Vagina (tissue), 2 donors: ENCODE data around the gene LY6G5B. TPM values are rescaled to one million over a fixed set of nuclear protein-coding genes. Genes with fewer than 3 reads are reported as not detected.

ENCODE experiments used
- DNase-seq, 2 donors: peaks; one replicate each; pipeline ENCODE4 v3.0.0-alpha.2; 2017; ENCODE audit errors: extremely low spot score in 2 of 2
- H3K27ac ChIP-seq: fragments of 200-600 bp; sonication (generic); one replicate; pipeline ENCODE4 v1.5.1; 2019
- H3K27me3 ChIP-seq: fragments of 200-600 bp; sonication (generic); one replicate; pipeline ENCODE4 v1.5.1; 2019
- H3K36me3 ChIP-seq, 2 donors: fragments of 200-600 bp; sonication (generic); one replicate each; pipeline ENCODE4 v1.5.1; 2017 to 2019
- H3K4me1 ChIP-seq: fragments of 200-600 bp; sonication (generic); one replicate; pipeline ENCODE4 v1.5.1; 2019
- H3K4me3 ChIP-seq, 2 donors: fragments of 200-600 bp; sonication (generic); 1 replicate in 1 of 2; 2 replicates in 1 of 2; pipeline ENCODE4 v1.5.1; 2016 to 2019
- H3K9me3 ChIP-seq: fragments of 200-600 bp; sonication (generic); one replicate; pipeline ENCODE4 v1.5.1; 2019
- CTCF ChIP-seq, 3 experiments: fragments of 450-650 bp in 2 of 3; fragments of 200-600 bp in 1 of 3; sonication (generic) in 1 of 3; IDR thresholded peaks; one replicate each; pipeline ENCODE4 v1.5.1; 2017 to 2019; ENCODE audit warnings: antibody characterized with exemption in 3 of 3, mild to moderate bottlenecking in 2 of 3, moderate library complexity in 2 of 3
- POLR2A ChIP-seq, 2 donors: fragments of 450-650 bp; IDR thresholded peaks; one replicate each; pipeline ENCODE4 v1.6.1; 2017; ENCODE audit warnings: antibody characterized with exemption in 2 of 2, mild to moderate bottlenecking in 2 of 2, moderate library complexity in 2 of 2
- POLR2AphosphoS5 ChIP-seq, 2 donors: sonication (generic); formaldehyde crosslinking; IDR thresholded peaks; one replicate each; pipeline ENCODE4 v1.9.0; 2017; ENCODE audit warnings: antibody characterized with exemption in 2 of 2, mild to moderate bottlenecking in 2 of 2, low read depth in 1 of 2; ENCODE audit not compliant: insufficient read depth in 1 of 2
- intact Hi-C: fragments of 100-400 bp; cut with DNase I; formaldehyde crosslinking; loops from one replicate; pipeline ENCODE4 v1.15.1; 2023
- total RNA-seq: library from RNA; depleted of rRNA; stranded (reverse); fragments of >200 nt; gene quantifications from one replicate; pipeline ENCODE4 v1.2.3, GENCODE V29; 2016

Gene LY6G5B, protein sequence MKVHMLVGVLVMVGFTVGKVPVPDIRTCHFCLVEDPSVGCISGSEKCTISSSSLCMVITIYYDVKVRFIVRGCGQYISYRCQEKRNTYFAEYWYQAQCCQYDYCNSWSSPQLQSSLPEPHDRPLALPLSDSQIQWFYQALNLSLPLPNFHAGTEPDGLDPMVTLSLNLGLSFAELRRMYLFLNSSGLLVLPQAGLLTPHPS
- total RNA-seq = 7.4 TPM

DNA sequence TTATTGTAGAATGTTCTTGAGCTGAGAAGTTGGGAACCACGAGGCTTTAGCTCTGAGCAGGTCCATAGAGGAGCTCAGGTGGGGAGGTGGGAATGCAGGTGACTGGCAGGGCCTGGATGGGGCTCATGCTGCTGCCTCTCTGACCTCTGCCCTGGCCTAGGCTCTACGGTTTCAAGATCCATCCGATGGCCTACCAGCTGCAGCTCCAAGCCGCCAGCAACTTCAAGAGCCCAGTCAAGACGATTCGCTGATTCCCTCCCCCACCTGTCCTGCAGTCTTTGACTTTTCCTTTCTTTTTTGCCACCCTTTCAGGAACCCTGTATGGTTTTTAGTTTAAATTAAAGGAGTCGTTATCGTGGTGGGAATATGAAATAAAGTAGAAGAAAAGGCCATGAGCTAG, at the start of gene LY6G5B:
Gene LY6G5B, plus strand, starts transcription at position 301 of the 400 bp plus-strand sequence. CDS start 975 bp downstream, outside the sequence.
- H3K36me3 ChIP-seq = peaks cover 3 to 67% of the 10 kb centered on the region in 2 donors
- intact Hi-C loops = loop anchor here (2.0 to 10.0 kb wide), 2 partner anchors 31 to 285 kb away; partner anchors contain the start of genes NELFE and SKIC2
- TF ChIP-seq POLR2AphosphoS5 (IDR thresholded peaks at IDR 0.05; ENCODE audit: insufficient read depth in 1 of 2, low read depth in 1 of 2) = no peak
- no peak for TF ChIP-seq CTCF (IDR thresholded peaks at IDR 0.05)
- TF ChIP-seq POLR2A (IDR thresholded peaks at IDR 0.05) = no peak

GRCh38 chr6:31620586-31621319, 49.0 kb upstream of the LY6G5B start, which contains the start of gene PRRC2A:
PRRC2A (plus strand) TSS chr6:31620715; CDS start chr6:31622790, 2,075 bp downstream.
- H3K9me3 ChIP-seq = no peaks in the 10 kb centered on the region
- DNase-seq = peak in 1 of 2 donors; percentile 92
- intact Hi-C loops = no loop called here

More for the DNA sequence above, at the start of gene LY6G5B:
- no peaks in the 10 kb centered on the region for H3K27me3 ChIP-seq
- no peak for DNase-seq
- H3K9me3 ChIP-seq = no peaks in the 10 kb centered on the region
- no peak within 1 kb of the TSS for H3K4me3 ChIP-seq
- peaks cover 24% of the 10 kb centered on the region for H3K4me1 ChIP-seq
- H3K27ac ChIP-seq = no peak within 1 kb of the TSS

GRCh38 chr6:31621320-31621939, 48.3 kb upstream of the LY6G5B start:
- intact Hi-C loops = no loop called here

More at GRCh38 chr6:31620586-31621319, 49.0 kb upstream of the LY6G5B start, which contains the start of gene PRRC2A:
- Histone ChIP-seq H3K27me3 (no peaks in the 10 kb centered on the region), H3K36me3 (peaks cover 0 to 26% of the 10 kb centered on the region in 2 donors), H3K4me3 (peak within 1 kb of the TSS; percentile 55 to 59), H3K27ac (peak within 1 kb of the TSS; percentile 95), H3K4me1 (peaks cover 18% of the 10 kb centered on the region)
- TF ChIP-seq POLR2AphosphoS5 (IDR thresholded peaks at IDR 0.05; ENCODE audit: insufficient read depth in 1 of 2, low read depth in 1 of 2) = peak in 1 of 2 donors; percentile 73
- no peak for TF ChIP-seq CTCF (IDR thresholded peaks at IDR 0.05)
- peak in 1 of 2 donors; percentile 74 for TF ChIP-seq POLR2A (IDR thresholded peaks at IDR 0.05)

GRCh38 chr6:31621991-31622390, 47.8 kb upstream of the LY6G5B start:
- Histone ChIP-seq H3K27ac (peak overlapping the region; percentile 95), H3K36me3 (peaks cover 0 to 38% of the 10 kb centered on the region in 2 donors), H3K4me1 (peaks cover 18% of the 10 kb centered on the region), H3K27me3 (no peaks in the 10 kb centered on the region), H3K9me3 (no peaks in the 10 kb centered on the region), H3K4me3 (peak overlapping the region; percentile 55 to 59)
- TF ChIP-seq CTCF (IDR thresholded peaks at IDR 0.05) (no peak), POLR2AphosphoS5 (IDR thresholded peaks at IDR 0.05; ENCODE audit: insufficient read depth in 1 of 2, low read depth in 1 of 2) (peak in 1 of 2 donors; percentile 43)
- DNase-seq = no peak
- intact Hi-C loops = no loop called here

More at GRCh38 chr6:31621320-31621939, 48.3 kb upstream of the LY6G5B start:
- Histone ChIP-seq H3K4me3 (peak overlapping the region; percentile 55 to 59), H3K4me1 (peaks cover 18% of the 10 kb centered on the region), H3K9me3 (no peaks in the 10 kb centered on the region), H3K27me3 (no peaks in the 10 kb centered on the region), H3K27ac (peak overlapping the region; percentile 95), H3K36me3 (peaks cover 0 to 33% of the 10 kb centered on the region in 2 donors)
- no peak for TF ChIP-seq CTCF (IDR thresholded peaks at IDR 0.05)
- no peak for TF ChIP-seq POLR2AphosphoS5 (IDR thresholded peaks at IDR 0.05; ENCODE audit: insufficient read depth in 1 of 2, low read depth in 1 of 2)
- no peak for TF ChIP-seq POLR2A (IDR thresholded peaks at IDR 0.05)
- no peak for DNase-seq
